Kidney (tissue), 22 donors: Measurements from ENCODE around the gene NIN. TPM values are rescaled to one million over a fixed set of nuclear protein-coding genes. Genes with fewer than 3 reads are reported as not detected.

ENCODE experiments used
- DNase-seq, 5 donors: peaks; one replicate each; pipeline ENCODE4 v3.0.0-alpha.2; 2013 to 2020
- FAIRE-seq: peaks from 2 replicates; lab custom pipeline; 2012; peaks lifted over from hg19 to GRCh38; lab: Jason Lieb, UNC
- H3K27ac ChIP-seq, 2 donors: one replicate each; pipeline ENCODE4 v1.7.0; 2013; ENCODE audit warnings: low read depth in 2 of 2, low read length in 2 of 2, inconsistent platforms in 1 of 2
- H3K27me3 ChIP-seq: one replicate; pipeline ENCODE4 v1.7.1; 2013; ENCODE audit warnings: low read length, inconsistent platforms; ENCODE audit not compliant: control insufficient read depth, insufficient read depth
- H3K36me3 ChIP-seq, 3 donors: one replicate each; pipeline versions ENCODE4 v1.7.0 to v1.7.1; 2013; ENCODE audit warnings: low read length in 3 of 3, control low read depth in 1 of 3, inconsistent platforms in 1 of 3; ENCODE audit not compliant: insufficient read depth in 3 of 3, control insufficient read depth in 2 of 3
- H3K4me1 ChIP-seq, 3 donors: one replicate each; pipeline versions ENCODE4 v1.7.0 to v1.7.1; 2013; ENCODE audit warnings: low read length in 3 of 3, inconsistent platforms in 1 of 3, low read depth in 1 of 3; ENCODE audit not compliant: control insufficient read depth in 2 of 3, insufficient read depth in 2 of 3
- H3K4me3 ChIP-seq, 3 donors: one replicate each; pipeline versions ENCODE4 v1.7.0 to v1.8.1; 2013; ENCODE audit warnings: low read length in 3 of 3, control low read depth in 1 of 3, inconsistent platforms in 1 of 3
- H3K9ac ChIP-seq, 3 donors: one replicate each; pipeline versions ENCODE4 v1.7.0 to v1.7.1; 2013; ENCODE audit warnings: low read length in 3 of 3, control low read depth in 1 of 3, inconsistent platforms in 1 of 3
- H3K9me3 ChIP-seq, 3 donors: one replicate each; pipeline versions ENCODE4 v1.7.0 to v1.7.1; 2013; ENCODE audit warnings: low read length in 3 of 3, control low read depth in 1 of 3, inconsistent platforms in 1 of 3; ENCODE audit not compliant: control insufficient read depth in 2 of 3, insufficient read depth in 1 of 3
- intact Hi-C: fragments of 100-400 bp; cut with DNase I; formaldehyde crosslinking; loops from one replicate; pipeline ENCODE4 v1.11.1; 2022
- long read RNA-seq, 10 donors: library from polyadenylated mRNA in 1 of 10; unstranded in 1 of 10; transcript quantifications; one replicate each; pipeline ENCODE4 v2.0.0 and lab custom pipeline, GENCODE V29; 2021 to 2026
- polyA plus RNA-seq: library from polyadenylated mRNA; stranded (reverse); fragments of 350-450 nt; fragmentation: Illumina TruSeq; extraction: RNeasy Lipid Tissue Mini Kit (QIAGEN cat#74804); gene quantifications from one replicate; pipeline ENCODE4 v1.2.3, GENCODE V29; 2014; ENCODE audit warnings: low read depth, low replicate concordance; ENCODE audit not compliant: insufficient read depth
- total RNA-seq: library from RNA; stranded (reverse); fragmentation: NEBNext Ultra II Directional; extraction: Animal tissue kit (Norgen Biotek cat#: 25700); gene quantifications from one replicate; pipeline ENCODE4 v1.2.1, GENCODE V29; 2021
- TF ChIP-seq, protein P1 (sequence below): IDR thresholded peaks from 3 replicates; pipeline ENCODE4 v1.5.1; 2012; ENCODE audit warnings: mild to moderate bottlenecking, moderate library complexity, borderline replicate concordance; ENCODE audit not compliant: insufficient read depth; ENCODE audit errors: extremely low read depth
- donor health status: control.
- donor health status: control.
- donor health status: control.
- donor health status: control.
- donor health status: control.
- donor health status: DM: yes; HTN: yes; CAD: no.
- donor health status: Normal renal cell carcinoma (clear cell type).

The NIN gene, protein sequence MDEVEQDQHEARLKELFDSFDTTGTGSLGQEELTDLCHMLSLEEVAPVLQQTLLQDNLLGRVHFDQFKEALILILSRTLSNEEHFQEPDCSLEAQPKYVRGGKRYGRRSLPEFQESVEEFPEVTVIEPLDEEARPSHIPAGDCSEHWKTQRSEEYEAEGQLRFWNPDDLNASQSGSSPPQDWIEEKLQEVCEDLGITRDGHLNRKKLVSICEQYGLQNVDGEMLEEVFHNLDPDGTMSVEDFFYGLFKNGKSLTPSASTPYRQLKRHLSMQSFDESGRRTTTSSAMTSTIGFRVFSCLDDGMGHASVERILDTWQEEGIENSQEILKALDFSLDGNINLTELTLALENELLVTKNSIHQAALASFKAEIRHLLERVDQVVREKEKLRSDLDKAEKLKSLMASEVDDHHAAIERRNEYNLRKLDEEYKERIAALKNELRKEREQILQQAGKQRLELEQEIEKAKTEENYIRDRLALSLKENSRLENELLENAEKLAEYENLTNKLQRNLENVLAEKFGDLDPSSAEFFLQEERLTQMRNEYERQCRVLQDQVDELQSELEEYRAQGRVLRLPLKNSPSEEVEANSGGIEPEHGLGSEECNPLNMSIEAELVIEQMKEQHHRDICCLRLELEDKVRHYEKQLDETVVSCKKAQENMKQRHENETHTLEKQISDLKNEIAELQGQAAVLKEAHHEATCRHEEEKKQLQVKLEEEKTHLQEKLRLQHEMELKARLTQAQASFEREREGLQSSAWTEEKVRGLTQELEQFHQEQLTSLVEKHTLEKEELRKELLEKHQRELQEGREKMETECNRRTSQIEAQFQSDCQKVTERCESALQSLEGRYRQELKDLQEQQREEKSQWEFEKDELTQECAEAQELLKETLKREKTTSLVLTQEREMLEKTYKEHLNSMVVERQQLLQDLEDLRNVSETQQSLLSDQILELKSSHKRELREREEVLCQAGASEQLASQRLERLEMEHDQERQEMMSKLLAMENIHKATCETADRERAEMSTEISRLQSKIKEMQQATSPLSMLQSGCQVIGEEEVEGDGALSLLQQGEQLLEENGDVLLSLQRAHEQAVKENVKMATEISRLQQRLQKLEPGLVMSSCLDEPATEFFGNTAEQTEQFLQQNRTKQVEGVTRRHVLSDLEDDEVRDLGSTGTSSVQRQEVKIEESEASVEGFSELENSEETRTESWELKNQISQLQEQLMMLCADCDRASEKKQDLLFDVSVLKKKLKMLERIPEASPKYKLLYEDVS (N-terminal part only)
- total RNA-seq, result 40.0 TPM
- polyA plus RNA-seq, result 3.6 TPM
- long read RNA-seq, donor 1, full-length matches to known transcripts, result 1 of 1 reads
- long read RNA-seq, donor 1, partial matches to known transcripts, result 0 of 1 reads
- long read RNA-seq, donor 1, other reads (novel, unspliced or antisense), result 0 of 1 reads
- long read RNA-seq, donor 2, partial matches to known transcripts, result 8 of 8 reads
- long read RNA-seq, donor 2, other reads (novel, unspliced or antisense), result 0 of 8 reads
- long read RNA-seq, donor 3, partial matches to known transcripts, result 6 of 6 reads
- long read RNA-seq, donor 3, other reads (novel, unspliced or antisense), result 0 of 6 reads
- long read RNA-seq, donor 4, partial matches to known transcripts, result 0 of 1 reads
- long read RNA-seq, donor 4, other reads (novel, unspliced or antisense), result 0 of 1 reads
- long read RNA-seq, donor 5, result 0 reads
- long read RNA-seq, donor 6, result 0 reads
- long read RNA-seq, donor 7, full-length matches to known transcripts, result 2 of 21 reads
- long read RNA-seq, donor 7, partial matches to known transcripts, result 8 of 21 reads
- long read RNA-seq, donor 7, other reads (novel, unspliced or antisense), result 11 of 21 reads
- long read RNA-seq, donor 8, result 0 reads
- long read RNA-seq, donor 9, partial matches to known transcripts, result 0 of 1 reads
- long read RNA-seq, donor 9, other reads (novel, unspliced or antisense), result 0 of 1 reads
- long read RNA-seq, donor 10, partial matches to known transcripts, result 0 of 2 reads
- long read RNA-seq, donor 10, other reads (novel, unspliced or antisense), result 0 of 2 reads

DNA sequence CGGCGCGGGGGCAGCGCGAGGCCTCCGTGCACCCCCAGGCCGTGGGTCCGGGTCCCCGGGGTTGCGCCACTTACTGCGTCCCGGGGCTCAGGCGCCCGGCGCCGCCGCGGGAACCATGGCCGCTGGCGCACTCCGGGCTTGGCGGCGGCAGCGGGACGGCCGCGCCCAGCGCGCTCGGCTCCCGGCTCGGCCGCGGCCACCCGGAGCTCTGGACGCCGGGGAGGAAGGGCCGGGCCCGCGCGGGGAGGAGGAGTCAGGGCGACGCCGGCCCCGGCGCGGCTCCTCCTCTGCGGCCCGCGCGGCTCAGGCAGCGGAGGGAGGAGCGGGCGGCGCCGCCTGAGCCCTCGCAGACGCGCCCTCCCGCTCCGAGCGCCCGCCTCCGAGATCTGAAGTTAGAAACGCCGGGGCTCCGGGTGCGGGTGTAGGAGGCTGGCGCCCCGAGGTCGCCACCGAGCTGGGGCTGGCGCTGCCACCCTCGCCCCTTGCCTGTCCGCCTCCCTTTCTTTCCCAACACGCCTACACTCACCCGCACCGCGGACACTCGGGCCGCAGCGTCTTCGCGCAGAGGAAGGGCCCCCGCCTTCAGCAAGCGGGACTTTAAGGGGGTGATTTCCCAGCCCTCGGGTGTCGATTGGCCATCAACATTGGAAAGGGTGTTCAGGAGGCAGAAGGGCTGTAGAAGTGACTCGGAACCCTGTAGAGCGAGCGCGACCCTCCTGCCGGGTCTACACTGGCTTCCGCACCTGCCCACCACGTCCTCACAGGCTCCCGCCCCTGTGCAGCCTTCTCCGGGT, at the start of gene NIN:
NIN (minus strand) TSS at position 231 of the 794 bp plus-strand sequence. CDS start 9,106 bp downstream, outside the sequence.
- Histone ChIP-seq H3K36me3 (no peaks in the 10 kb centered on the region), H3K9ac (peak within 1 kb of the TSS; percentile 7 to 65 (median 47)), H3K4me1 (peaks cover 0 to 8% (median 0%) of the 10 kb centered on the region in 3 donors), H3K27ac (peak within 1 kb of the TSS; percentile 40 to 80), H3K4me3 (peak within 1 kb of the TSS; percentile 58 to 87 (median 83)), H3K27me3 (no peaks in the 10 kb centered on the region), H3K9me3 (no peaks in the 10 kb centered on the region)
- intact Hi-C loops, result no loop called here
- TF ChIP-seq, protein P1, sequence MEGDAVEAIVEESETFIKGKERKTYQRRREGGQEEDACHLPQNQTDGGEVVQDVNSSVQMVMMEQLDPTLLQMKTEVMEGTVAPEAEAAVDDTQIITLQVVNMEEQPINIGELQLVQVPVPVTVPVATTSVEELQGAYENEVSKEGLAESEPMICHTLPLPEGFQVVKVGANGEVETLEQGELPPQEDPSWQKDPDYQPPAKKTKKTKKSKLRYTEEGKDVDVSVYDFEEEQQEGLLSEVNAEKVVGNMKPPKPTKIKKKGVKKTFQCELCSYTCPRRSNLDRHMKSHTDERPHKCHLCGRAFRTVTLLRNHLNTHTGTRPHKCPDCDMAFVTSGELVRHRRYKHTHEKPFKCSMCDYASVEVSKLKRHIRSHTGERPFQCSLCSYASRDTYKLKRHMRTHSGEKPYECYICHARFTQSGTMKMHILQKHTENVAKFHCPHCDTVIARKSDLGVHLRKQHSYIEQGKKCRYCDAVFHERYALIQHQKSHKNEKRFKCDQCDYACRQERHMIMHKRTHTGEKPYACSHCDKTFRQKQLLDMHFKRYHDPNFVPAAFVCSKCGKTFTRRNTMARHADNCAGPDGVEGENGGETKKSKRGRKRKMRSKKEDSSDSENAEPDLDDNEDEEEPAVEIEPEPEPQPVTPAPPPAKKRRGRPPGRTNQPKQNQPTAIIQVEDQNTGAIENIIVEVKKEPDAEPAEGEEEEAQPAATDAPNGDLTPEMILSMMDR, result no peak
- DNase-seq, result peak; percentile 79 to 95 (median 90)
- no peak for FAIRE-seq

DNA sequence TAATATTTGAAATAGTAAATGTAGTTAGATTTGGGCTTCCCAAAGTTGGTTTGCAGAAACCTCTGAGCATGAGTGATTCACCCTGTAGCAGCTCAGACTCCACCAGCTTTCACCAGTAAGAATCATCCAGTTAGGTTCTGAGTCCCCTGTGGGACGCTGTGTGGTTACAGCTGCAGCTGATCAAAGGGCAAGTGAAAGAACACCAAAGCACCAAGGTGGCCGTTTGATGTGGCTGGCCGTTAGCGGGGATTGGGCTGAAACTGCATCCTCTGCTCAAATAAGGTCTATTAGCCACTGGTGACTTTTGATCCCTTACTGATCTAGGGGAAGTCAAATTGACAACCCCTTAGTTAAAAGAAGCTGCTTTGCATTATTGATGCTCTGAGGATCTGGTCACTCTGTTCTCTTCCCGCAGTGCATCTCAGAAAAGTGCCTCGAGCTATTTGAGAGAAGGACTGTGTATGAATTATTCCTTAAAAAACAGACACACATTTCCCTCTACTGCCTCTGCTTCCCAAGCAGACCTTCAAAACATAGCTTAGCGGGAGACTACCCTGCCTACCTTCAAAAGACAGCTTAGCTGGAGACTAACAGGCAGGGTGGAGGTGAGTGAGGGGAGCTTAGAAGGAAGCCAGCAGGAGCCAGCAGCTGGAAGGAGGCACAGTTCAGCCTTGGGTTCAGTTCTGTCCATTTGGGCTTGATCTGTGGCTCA, 44.6 kb upstream of the NIN start:
- TF ChIP-seq, protein P1, result no peak
- Histone ChIP-seq H3K4me3 (no peak overlapping the region), H3K4me1 (no peaks in the 10 kb centered on the region), H3K9ac (no peak overlapping the region), H3K27ac (no peak overlapping the region), H3K9me3 (no peaks in the 10 kb centered on the region), H3K27me3 (peaks cover 4% of the 10 kb centered on the region), H3K36me3 (no peaks in the 10 kb centered on the region)
- FAIRE-seq (no peak), DNase-seq (no peak)
- intact Hi-C loops, result no loop called here
